ENCODE measurements around the gene PSMB2.
"Not testable (repeated sequence)": the region's sequence is repeated elsewhere in the genome, so short reads cannot be mapped to it uniquely, and the experiment has no call there.

PSMB2 gene

DNA sequence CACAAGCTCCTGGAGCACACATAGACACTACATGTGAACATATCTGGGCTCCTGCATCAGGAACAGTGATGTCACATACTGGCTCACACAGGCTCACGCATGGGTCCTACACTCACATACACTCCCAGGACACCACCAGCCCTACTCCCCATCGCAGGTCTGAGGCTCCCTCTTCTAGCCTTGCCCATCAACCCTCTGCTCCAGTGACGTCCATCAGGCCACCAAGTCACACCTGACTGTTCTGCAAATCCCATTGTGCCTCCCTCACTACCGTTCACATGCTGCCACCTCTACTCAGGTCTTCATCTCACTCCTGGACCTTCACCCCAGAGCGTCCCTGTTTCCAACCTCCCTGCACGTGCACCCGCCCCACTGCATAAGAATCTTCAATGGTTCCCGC, 50.1 kb downstream of the PSMB2 start:
- no peak for DNase-seq

GRCh38 chr1:35590476-35591040, 50.8 kb downstream of the PSMB2 start:
- DNase-seq: peak; percentile 58

- peak; percentile 55 for DNase-seq
Measured at GRCh38 chr1:35589516-35590427, 51.6 kb downstream of the PSMB2 start.

GRCh38 chr1:35588197-35588910, 53.0 kb downstream of the PSMB2 start:
- peak; percentile 53 for DNase-seq

DNA sequence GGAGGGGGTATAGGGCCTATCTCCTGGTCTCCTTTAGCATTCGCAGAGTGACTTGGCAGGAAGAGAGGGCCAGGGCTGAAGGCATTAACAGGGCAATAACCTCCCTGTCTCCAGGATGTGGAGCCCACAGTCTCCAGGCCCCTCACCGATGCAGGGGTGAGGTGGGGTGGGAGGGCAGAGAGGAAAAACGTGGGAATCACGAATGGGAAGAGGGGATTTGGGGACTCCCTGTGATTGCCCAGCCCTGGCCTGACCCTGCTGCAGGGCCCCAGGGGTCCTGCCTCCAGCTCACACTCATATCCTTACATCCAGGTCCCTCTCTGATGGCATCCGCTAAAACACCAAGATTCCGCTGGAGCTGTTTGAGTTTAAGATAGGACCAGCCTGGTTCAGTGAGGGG, 53.6 kb downstream of the PSMB2 start:
- DNase-seq: peak; percentile 33

GRCh38 chr1:35586808-35587207, 54.5 kb downstream of the PSMB2 start:
- no peak for DNase-seq

DNA sequence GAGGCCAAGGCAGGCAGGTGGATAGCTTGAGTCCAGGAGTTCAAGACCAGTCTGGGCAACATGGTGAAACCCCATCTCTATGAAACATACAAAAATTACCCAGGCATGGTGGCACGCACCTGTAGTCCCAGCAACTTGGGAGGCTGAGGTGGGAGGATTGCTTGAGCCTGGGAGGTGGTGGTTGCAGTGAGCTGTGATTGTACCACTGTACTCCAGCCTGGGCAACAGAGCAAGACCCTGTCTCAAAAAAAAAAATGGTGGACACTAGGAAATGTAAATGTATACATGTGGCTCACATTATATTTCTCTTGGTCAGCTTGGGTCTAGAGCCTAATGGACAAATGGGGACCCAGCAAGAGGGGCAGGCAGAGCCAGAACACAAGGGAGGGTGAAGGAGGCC, 55.5 kb downstream of the PSMB2 start:
- not testable (repeated sequence) for DNase-seq

GRCh38 chr1:35585281-35585680, 56.0 kb downstream of the PSMB2 start:
- no peak for DNase-seq

DNA sequence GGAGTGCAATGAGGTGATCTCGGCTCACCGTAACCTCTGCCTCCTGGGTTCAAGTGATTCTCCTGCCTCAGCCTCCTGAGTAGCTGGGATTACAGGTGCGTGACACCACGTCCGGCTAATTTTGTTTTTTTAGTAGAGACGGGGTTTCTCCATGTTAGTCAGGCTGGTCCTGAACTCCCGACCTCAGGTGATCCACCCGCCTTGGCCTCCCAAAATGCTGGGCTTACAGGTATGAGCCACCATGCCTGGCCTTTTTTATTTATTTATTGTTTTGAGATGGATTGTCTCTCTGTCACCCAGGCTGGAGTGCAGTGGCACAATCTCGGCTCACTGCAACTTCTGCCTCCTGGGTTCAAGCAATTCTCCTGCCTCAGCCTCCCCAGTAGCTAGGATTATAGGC, 59.7 kb downstream of the PSMB2 start:
- DNase-seq: peak; percentile 55

- DNase-seq: no peak
Measured at GRCh38 chr1:35580949-35581388, 60.4 kb downstream of the PSMB2 start.

GRCh38 chr1:35577071-35577998, 64.0 kb downstream of the PSMB2 start:
- peak; percentile 84 for DNase-seq

GRCh38 chr1:35576766-35577070, 64.6 kb downstream of the PSMB2 start:
- not testable (repeated sequence) for DNase-seq

DNA sequence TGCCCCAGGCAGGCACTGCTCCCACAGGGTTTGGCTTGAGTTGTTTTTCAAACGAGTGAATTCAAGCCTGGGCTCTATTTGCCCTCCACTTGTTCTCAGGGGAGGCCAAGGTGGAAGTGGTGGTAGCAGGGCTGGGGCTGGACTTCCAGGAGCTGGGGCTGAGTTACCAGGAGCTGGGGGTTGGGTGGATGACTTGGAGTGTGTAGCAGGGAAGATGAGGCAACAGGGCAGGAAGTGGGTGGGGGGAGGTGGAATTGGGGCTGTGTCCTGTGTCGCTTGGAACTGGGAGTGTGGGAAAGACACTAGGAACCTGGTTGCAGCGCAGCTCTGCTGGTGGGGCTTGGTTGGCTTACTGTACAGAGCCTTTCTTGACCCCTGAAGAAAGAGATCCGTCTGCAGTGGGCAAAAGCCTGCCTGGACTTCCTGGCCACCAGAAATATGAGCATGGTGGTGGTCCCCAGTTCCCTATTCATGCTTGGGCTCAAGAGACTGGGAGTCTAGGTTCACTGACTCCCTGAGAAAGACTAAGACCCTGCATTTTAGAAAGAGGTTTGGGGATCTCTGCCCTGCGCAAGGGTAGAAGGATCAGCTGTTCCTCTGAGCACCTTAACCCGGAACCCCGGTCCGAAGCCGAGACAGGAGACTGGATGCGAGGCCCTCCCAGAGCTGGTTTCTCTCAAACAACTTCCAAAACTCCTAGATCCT, 65.1 kb downstream of the PSMB2 start:
- DNase-seq: peak; percentile 59

DNA sequence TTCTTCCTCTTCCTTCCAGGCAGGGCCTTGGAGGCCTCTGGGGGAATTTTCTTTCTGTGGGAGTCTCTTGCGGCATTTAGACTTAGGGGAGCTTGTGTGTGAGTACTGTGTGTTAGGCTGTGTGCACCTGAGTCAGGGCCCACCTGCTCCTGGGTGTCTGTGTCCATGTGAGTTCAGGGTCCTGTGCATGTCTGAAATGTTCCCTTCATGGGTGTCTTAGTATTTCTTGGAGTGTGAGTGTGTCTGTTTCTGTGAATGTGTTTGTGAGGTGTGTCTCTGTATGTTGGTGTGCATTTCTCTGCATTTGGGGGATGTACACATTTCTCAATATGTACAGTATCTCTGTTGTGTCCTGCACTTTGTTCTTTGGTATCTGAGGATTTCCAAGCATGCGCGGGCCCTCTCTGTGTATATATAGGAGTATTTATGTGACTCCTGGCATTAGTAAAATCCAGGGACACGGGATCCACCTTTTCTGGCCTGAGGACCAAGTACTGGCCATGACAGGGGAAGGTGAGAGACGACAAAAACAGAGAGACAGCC, 65.8 kb downstream of the PSMB2 start:
- DNase-seq: peak; percentile 27

- peak; percentile 55 for DNase-seq
Measured at GRCh38 chr1:35574655-35575415, 66.5 kb downstream of the PSMB2 start.

- DNase-seq: peak; percentile 60
Measured at GRCh38 chr1:35574125-35574654, 67.1 kb downstream of the PSMB2 start.

DNA sequence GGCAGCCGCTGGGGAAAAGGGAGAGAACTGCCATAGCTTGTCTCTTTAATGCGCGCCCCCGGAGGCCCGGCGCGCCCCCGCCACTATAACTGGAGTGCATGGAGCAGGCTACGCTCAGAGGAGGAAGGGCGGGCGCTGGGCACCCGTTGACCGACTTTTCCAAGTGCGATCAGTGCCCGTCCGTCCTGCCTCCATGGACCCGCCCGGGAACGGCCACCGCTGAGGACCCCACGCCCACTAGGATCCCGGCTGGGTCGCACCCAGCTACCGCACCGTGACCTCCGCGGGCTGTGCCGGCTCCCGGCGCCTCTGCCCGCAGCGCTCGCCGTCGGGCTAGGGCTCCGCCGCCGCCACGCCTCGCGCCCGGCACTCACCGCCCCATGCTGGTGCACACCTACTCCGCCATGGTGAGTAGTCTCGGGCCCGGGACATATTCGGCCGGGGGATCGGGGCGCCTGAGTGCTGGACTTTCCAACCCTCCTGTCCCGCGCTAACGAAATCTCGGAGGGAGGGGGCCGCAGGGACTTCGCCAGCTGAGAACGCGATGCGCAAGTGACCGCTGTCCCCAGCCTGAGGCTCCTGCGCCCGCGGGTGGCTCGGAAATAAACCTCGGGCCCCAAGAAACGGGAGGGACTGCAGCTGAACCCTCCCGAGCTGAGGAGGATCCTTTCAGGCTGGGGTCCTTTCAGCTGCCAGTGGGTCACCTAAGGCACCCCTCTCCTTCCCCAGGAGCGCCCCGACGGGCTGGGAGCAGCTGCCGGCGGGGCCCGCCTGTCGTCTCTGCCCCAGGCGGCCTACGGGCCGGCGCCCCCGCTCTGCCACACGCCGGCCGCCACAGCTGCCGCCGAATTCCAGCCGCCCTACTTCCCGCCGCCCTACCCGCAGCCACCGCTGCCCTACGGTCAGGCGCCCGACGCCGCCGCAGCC, 67.9 kb downstream of the PSMB2 start, which contains the start of gene TFAP2E:
Gene TFAP2E (plus strand): TSS at position 117 of the 927 bp plus-strand sequence. CDS start 264 bp downstream, at position 381.
- DNase-seq: peak; percentile 62

DNA sequence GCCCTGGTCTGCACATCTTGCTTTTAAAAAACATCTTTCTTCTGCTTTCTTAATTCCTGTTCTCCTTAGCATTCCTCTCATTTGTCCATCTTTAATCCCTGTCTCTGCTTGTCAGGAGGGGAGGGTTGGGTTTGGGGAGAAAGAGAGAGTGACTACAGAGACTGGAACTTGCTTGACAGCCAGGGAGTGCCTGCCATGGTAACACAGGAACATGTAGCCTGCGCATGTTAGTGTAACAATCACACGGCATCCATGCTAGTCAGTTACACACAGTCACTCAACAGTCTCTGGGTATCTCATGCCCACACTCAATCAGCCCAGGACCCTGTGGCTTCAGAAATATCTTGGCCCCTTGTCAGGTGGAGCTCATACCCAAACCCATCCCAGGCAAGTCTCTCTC, 69.0 kb downstream of the PSMB2 start:
- DNase-seq: no peak

GRCh38 chr1:35571263-35571662, 70.1 kb downstream of the PSMB2 start:
- DNase-seq: no peak

Measured in activated effector memory CD4-positive, alpha-beta T cell treated with anti-CD3 and anti-CD28 coated beads, Interleukin-2, amount 50 U/mL, for 16 hours (primary cell).